Adipocyte (in vitro differentiated cells): Measurements from ENCODE around the gene ANKRD11.
A peak's percentile ranks its signal among the peaks of the same experiment; 100 is the strongest.
"Not testable (repeated sequence)": the region's sequence is repeated elsewhere in the genome, so short reads cannot be mapped to it uniquely, and the experiment has no call there.

Experiments used
- DNase-seq: peaks from one replicate; pipeline ENCODE4 v3.0.0-alpha.2; 2015; ENCODE audit warnings: low read depth
- H3K27me3 ChIP-seq: replicated peaks from 2 replicates; pipeline ENCODE4 v1.7.0; 2013; ENCODE audit warnings: mild to moderate bottlenecking, low read length, moderate library complexity; ENCODE audit not compliant: control insufficient read depth, insufficient read depth
- H3K36me3 ChIP-seq: 2 replicates; pipeline ENCODE4 v1.7.0; 2013; ENCODE audit warnings: low read length, mild to moderate bottlenecking, moderate library complexity; ENCODE audit not compliant: control insufficient read depth, insufficient read depth, severe bottlenecking
- H3K4me1 ChIP-seq: 2 replicates; pipeline ENCODE4 v1.7.0; 2013; ENCODE audit warnings: mild to moderate bottlenecking, low read length, moderate library complexity; ENCODE audit not compliant: control insufficient read depth, insufficient read depth
- H3K4me3 ChIP-seq: 2 replicates; pipeline ENCODE4 v1.7.0; 2013; ENCODE audit warnings: mild to moderate bottlenecking, low read length, moderate library complexity
- H3K9ac ChIP-seq: 2 replicates; pipeline ENCODE4 v1.7.0; 2013; ENCODE audit warnings: mild to moderate bottlenecking, low read length, moderate library complexity
- H3K9me3 ChIP-seq: 2 replicates; pipeline ENCODE4 v1.7.0; 2013; ENCODE audit warnings: mild to moderate bottlenecking, low read length, moderate library complexity; ENCODE audit not compliant: control insufficient read depth

ANKRD11 gene

GRCh38 chr16:89365044-89365467 lies 125.3 kb downstream of the ANKRD11 start:
- no peak for DNase-seq
- H3K4me1 ChIP-seq = peaks cover 56% of the 10 kb centered on the region
- H3K36me3 ChIP-seq = peaks cover 4% of the 10 kb centered on the region
- no peaks in the 10 kb centered on the region for H3K9me3 ChIP-seq
- H3K9ac ChIP-seq = no peak overlapping the region
- H3K27me3 ChIP-seq = no peaks in the 10 kb centered on the region
- H3K4me3 ChIP-seq = no peak overlapping the region

GRCh38 chr16:89364606-89365005 lies 125.8 kb downstream of the ANKRD11 start:
- H3K9ac ChIP-seq = no peak overlapping the region
- peaks cover 4% of the 10 kb centered on the region for H3K36me3 ChIP-seq
- no peaks in the 10 kb centered on the region for H3K9me3 ChIP-seq
- DNase-seq = no peak
- peaks cover 55% of the 10 kb centered on the region for H3K4me1 ChIP-seq
- H3K4me3 ChIP-seq = no peak overlapping the region
- no peaks in the 10 kb centered on the region for H3K27me3 ChIP-seq

- DNase-seq = peak; percentile 57
Measured at GRCh38 chr16:89363621-89364393, 126.6 kb downstream of the ANKRD11 start.

GRCh38 chr16:89362540-89363223 lies 127.7 kb downstream of the ANKRD11 start:
- H3K9ac ChIP-seq, H3K4me3 ChIP-seq, H3K9me3 ChIP-seq, H3K36me3 ChIP-seq, DNase-seq, H3K27me3 ChIP-seq: not testable (repeated sequence)
- peaks cover 48% of the 10 kb centered on the region for H3K4me1 ChIP-seq

More at GRCh38 chr16:89363621-89364393, 126.6 kb downstream of the ANKRD11 start:
- Histone ChIP-seq H3K27me3 (no peaks in the 10 kb centered on the region), H3K4me3 (no peak overlapping the region), H3K36me3 (peaks cover 4% of the 10 kb centered on the region), H3K9me3 (no peaks in the 10 kb centered on the region), H3K9ac (no peak overlapping the region), H3K4me1 (peaks cover 51% of the 10 kb centered on the region)

- no peaks in the 10 kb centered on the region for H3K9me3 ChIP-seq
Measured at GRCh38 chr16:89361751-89362539, 128.4 kb downstream of the ANKRD11 start.

GRCh38 chr16:89360760-89361435 lies 129.5 kb downstream of the ANKRD11 start:
- H3K9ac ChIP-seq = no peak overlapping the region
- H3K4me3 ChIP-seq = no peak overlapping the region
- peaks cover 44% of the 10 kb centered on the region for H3K4me1 ChIP-seq
- H3K27me3 ChIP-seq = no peaks in the 10 kb centered on the region
- peaks cover 4% of the 10 kb centered on the region for H3K36me3 ChIP-seq
- DNase-seq = no peak
- H3K9me3 ChIP-seq = no peaks in the 10 kb centered on the region

More at GRCh38 chr16:89361751-89362539, 128.4 kb downstream of the ANKRD11 start:
- Histone ChIP-seq H3K36me3 (peaks cover 4% of the 10 kb centered on the region), H3K4me1 (peaks cover 45% of the 10 kb centered on the region), H3K27me3 (no peaks in the 10 kb centered on the region), H3K4me3 (no peak overlapping the region), H3K9ac (no peak overlapping the region)
- DNase-seq = no peak

GRCh38 chr16:89359264-89360147 lies 130.9 kb downstream of the ANKRD11 start:
- H3K4me1 ChIP-seq = peaks cover 35% of the 10 kb centered on the region
- no peak overlapping the region for H3K4me3 ChIP-seq
- H3K9ac ChIP-seq = no peak overlapping the region
- H3K27me3 ChIP-seq = no peaks in the 10 kb centered on the region
- no peak for DNase-seq
- H3K36me3 ChIP-seq = peaks cover 4% of the 10 kb centered on the region
- H3K9me3 ChIP-seq = no peaks in the 10 kb centered on the region

GRCh38 chr16:89358030-89359005 lies 132.0 kb downstream of the ANKRD11 start:
- no peak overlapping the region for H3K9ac ChIP-seq
- no peaks in the 10 kb centered on the region for H3K9me3 ChIP-seq
- peaks cover 4% of the 10 kb centered on the region for H3K36me3 ChIP-seq
- no peaks in the 10 kb centered on the region for H3K27me3 ChIP-seq
- DNase-seq = no peak
- H3K4me3 ChIP-seq = no peak overlapping the region
- H3K4me1 ChIP-seq = peaks cover 23% of the 10 kb centered on the region

- Histone ChIP-seq H3K36me3 (peaks cover 4% of the 10 kb centered on the region), H3K4me1 (peaks cover 21% of the 10 kb centered on the region), H3K9me3 (no peaks in the 10 kb centered on the region), H3K27me3 (no peaks in the 10 kb centered on the region), H3K4me3 (no peak overlapping the region), H3K9ac (no peak overlapping the region)
- DNase-seq = no peak
Measured at GRCh38 chr16:89357055-89357816, 133.1 kb downstream of the ANKRD11 start.
